Amniotic stem cell (primary cell): ENCODE data around the gene PLAGL1.

Experiments used
- DNase-seq: peaks from one replicate; lab custom pipeline; 2025; lab: John Stamatoyannopoulos, UW

Gene PLAGL1

GRCh38 chr6:144008846-144009245, 787 bp upstream of the PLAGL1 start:
- no peak for DNase-seq

GRCh38 chr6:144007478-144008119, 460 bp downstream of the PLAGL1 start:
- DNase-seq: no peak

GRCh38 chr6:144006736-144007477, 1.2 kb downstream of the PLAGL1 start:
- no peak for DNase-seq

GRCh38 chr6:143999406-143999805, 8.7 kb downstream of the PLAGL1 start:
- DNase-seq: no peak

- DNase-seq: no peak
These were observed 9.4 kb downstream of the PLAGL1 start for GRCh38 chr6:143998686-143999085.

- no peak for DNase-seq
These were observed 14.0 kb downstream of the PLAGL1 start for GRCh38 chr6:143993965-143994646.

- DNase-seq: no peak
These were observed 15.8 kb downstream of the PLAGL1 start for GRCh38 chr6:143992285-143992684.

GRCh38 chr6:143986463-143987065, 21.5 kb downstream of the PLAGL1 start:
- DNase-seq: no peak

GRCh38 chr6:143984666-143985065, 23.4 kb downstream of the PLAGL1 start:
- DNase-seq: no peak

- DNase-seq: no peak
These were observed 25.1 kb downstream of the PLAGL1 start for GRCh38 chr6:143982968-143983367.

- DNase-seq: no peak
These were observed 27.1 kb downstream of the PLAGL1 start for GRCh38 chr6:143980921-143981320.

- DNase-seq: no peak
These were observed 31.2 kb downstream of the PLAGL1 start for GRCh38 chr6:143976806-143977349.

- DNase-seq: no peak
These were observed 34.0 kb downstream of the PLAGL1 start for GRCh38 chr6:143974089-143974488.

- DNase-seq: no peak
These were observed 34.7 kb downstream of the PLAGL1 start for GRCh38 chr6:143973097-143973966.

GRCh38 chr6:143971482-143972205, 36.4 kb downstream of the PLAGL1 start:
- no peak for DNase-seq

- DNase-seq: no peak
These were observed 37.4 kb downstream of the PLAGL1 start for GRCh38 chr6:143970456-143971218.

GRCh38 chr6:143969077-143969476, 39.0 kb downstream of the PLAGL1 start:
- no peak for DNase-seq

- no peak for DNase-seq
These were observed 40.2 kb downstream of the PLAGL1 start for GRCh38 chr6:143967706-143968376.

- no peak for DNase-seq
These were observed 41.7 kb downstream of the PLAGL1 start for GRCh38 chr6:143966312-143966711.
